Neural progenitor cell (in vitro differentiated cells): ENCODE data around the gene ZMAT5. TPM values are rescaled to one million over a fixed set of nuclear protein-coding genes. Genes with fewer than 3 reads are reported as not detected.

Experiments used
- DNase-seq: peaks from one replicate; pipeline ENCODE4 v3.0.0-alpha.2; 2016; ENCODE audit warnings: low spot score
- H2AFZ ChIP-seq: fragments of 200-600 bp; sonication (generic); replicated peaks from 2 replicates; pipeline ENCODE4 v1.6.1; 2016; ENCODE audit warnings: antibody characterized with exemption
- H3F3A ChIP-seq: fragments of 200-600 bp; sonication (generic); 2 replicates; pipeline ENCODE4 v1.6.1; 2016; ENCODE audit warnings: antibody characterized with exemption, low read depth
- H3K27ac ChIP-seq: fragments of 200-600 bp; sonication (generic); 2 replicates; pipeline ENCODE4 v1.5.1; 2016; ENCODE audit warnings: mild to moderate bottlenecking
- H3K27me3 ChIP-seq: fragments of 200-600 bp; sonication (generic); 2 replicates; pipeline ENCODE4 v1.6.1; 2016; ENCODE audit warnings: mild to moderate bottlenecking, moderate library complexity
- H3K36me3 ChIP-seq: fragments of 200-600 bp; sonication (generic); 2 replicates; pipeline ENCODE4 v1.5.1; 2016
- H3K4me1 ChIP-seq: fragments of 200-600 bp; sonication (generic); 2 replicates; pipeline ENCODE4 v1.6.1; 2016; ENCODE audit warnings: mixed run types
- H3K4me2 ChIP-seq: fragments of 200-600 bp; sonication (generic); 2 replicates; pipeline ENCODE4 v1.6.1; 2016
- H3K4me3 ChIP-seq: fragments of 200-600 bp; sonication (generic); 2 replicates; pipeline ENCODE4 v1.5.1; 2016
- H3K79me2 ChIP-seq: fragments of 200-600 bp; sonication (generic); 2 replicates; pipeline ENCODE4 v1.6.1; 2016; ENCODE audit warnings: low read depth
- H3K9ac ChIP-seq: fragments of 200-600 bp; sonication (generic); 2 replicates; pipeline ENCODE4 v1.6.1; 2016
- H3K9me3 ChIP-seq: fragments of 200-600 bp; sonication (generic); 2 replicates; pipeline ENCODE4 v1.5.1; 2016; ENCODE audit warnings: low read depth
- H4K20me1 ChIP-seq: fragments of 200-600 bp; sonication (generic); 2 replicates; pipeline ENCODE4 v1.6.1; 2016; ENCODE audit warnings: low read depth
- H3K27ac Mint-ChIP-seq: 3 replicates; pipeline ENCODE4 v1.8.0; 2021; ENCODE audit warnings: mixed read lengths
- H3K27me3 Mint-ChIP-seq: 2 replicates; pipeline ENCODE4 v1.8.0; 2022; ENCODE audit warnings: low read depth, mild to moderate bottlenecking, inconsistent platforms, moderate library complexity, mixed read lengths; ENCODE audit not compliant: insufficient read depth
- H3K36me3 Mint-ChIP-seq: 3 replicates; pipeline ENCODE4 v1.8.0; 2021; ENCODE audit warnings: mixed read lengths
- H3K4me1 Mint-ChIP-seq: 3 replicates; pipeline ENCODE4 v1.8.0; 2021; ENCODE audit warnings: mixed read lengths
- H3K4me3 Mint-ChIP-seq: 3 replicates; pipeline ENCODE4 v1.8.0; 2021; ENCODE audit warnings: mild to moderate bottlenecking, moderate library complexity, mixed read lengths
- H3K9me3 Mint-ChIP-seq: 3 replicates; pipeline ENCODE4 v1.8.0; 2020; ENCODE audit warnings: mixed read lengths
- EZH2 ChIP-seq: fragments of 200-600 bp; sonication (generic); IDR thresholded peaks from 2 replicates; pipeline ENCODE4 v1.6.1; 2017; ENCODE audit warnings: antibody characterized with exemption, mild to moderate bottlenecking, moderate library complexity
- EZH2phosphoT487 ChIP-seq: fragments of 200-600 bp; sonication (generic); IDR thresholded peaks from 2 replicates; pipeline ENCODE4 v1.6.1; 2017; ENCODE audit warnings: antibody characterized with exemption
- total RNA-seq: library from RNA; depleted of rRNA; stranded (reverse); fragments of >200 nt; gene quantifications from 2 replicates; pipeline ENCODE4 v1.2.3, GENCODE V29; 2015; ENCODE audit warnings: low replicate concordance
- TF ChIP-seq, protein P1 (sequence below): fragments of 200-600 bp; sonication (generic); IDR thresholded peaks from 2 replicates; pipeline ENCODE4 v1.5.1; 2017; ENCODE audit warnings: antibody characterized with exemption, mild to moderate bottlenecking

ZMAT5 gene
- total RNA-seq, 1 donor from 2014 or later = 20.8 TPM

- Histone ChIP-seq H4K20me1 (peaks cover 4% of the 10 kb centered on the region), H3K4me2 (peak within 1 kb of the TSS; percentile 85), H3K4me1 (peaks cover 6% of the 10 kb centered on the region), H3K4me3 (peak within 1 kb of the TSS; percentile 76), H3K79me2 (peaks cover 31% of the 10 kb centered on the region), H2AFZ (peak within 1 kb of the TSS; percentile 100), H3F3A (peaks cover 11% of the 10 kb centered on the region), H3K27me3 (no peaks in the 10 kb centered on the region), H3K9ac (peak within 1 kb of the TSS; percentile 85), H3K27ac (peak within 1 kb of the TSS; percentile 92), H3K9me3 (no peaks in the 10 kb centered on the region), H3K36me3 (no peaks in the 10 kb centered on the region)
- peaks cover 8% of the 10 kb centered on the region for H3K27me3 Mint-ChIP-seq
- H3K36me3 Mint-ChIP-seq = peaks cover 11% of the 10 kb centered on the region
- peak within 1 kb of the TSS; percentile 100 for H3K4me3 Mint-ChIP-seq
- peak; percentile 96 for DNase-seq
- no peaks in the 10 kb centered on the region for H3K9me3 Mint-ChIP-seq
- peak within 1 kb of the TSS; percentile 99 for H3K27ac Mint-ChIP-seq
- peaks cover 25% of the 10 kb centered on the region for H3K4me1 Mint-ChIP-seq
- TF ChIP-seq EZH2phosphoT487 = no peak
- no peak for TF ChIP-seq EZH2
- TF ChIP-seq, protein P1, sequence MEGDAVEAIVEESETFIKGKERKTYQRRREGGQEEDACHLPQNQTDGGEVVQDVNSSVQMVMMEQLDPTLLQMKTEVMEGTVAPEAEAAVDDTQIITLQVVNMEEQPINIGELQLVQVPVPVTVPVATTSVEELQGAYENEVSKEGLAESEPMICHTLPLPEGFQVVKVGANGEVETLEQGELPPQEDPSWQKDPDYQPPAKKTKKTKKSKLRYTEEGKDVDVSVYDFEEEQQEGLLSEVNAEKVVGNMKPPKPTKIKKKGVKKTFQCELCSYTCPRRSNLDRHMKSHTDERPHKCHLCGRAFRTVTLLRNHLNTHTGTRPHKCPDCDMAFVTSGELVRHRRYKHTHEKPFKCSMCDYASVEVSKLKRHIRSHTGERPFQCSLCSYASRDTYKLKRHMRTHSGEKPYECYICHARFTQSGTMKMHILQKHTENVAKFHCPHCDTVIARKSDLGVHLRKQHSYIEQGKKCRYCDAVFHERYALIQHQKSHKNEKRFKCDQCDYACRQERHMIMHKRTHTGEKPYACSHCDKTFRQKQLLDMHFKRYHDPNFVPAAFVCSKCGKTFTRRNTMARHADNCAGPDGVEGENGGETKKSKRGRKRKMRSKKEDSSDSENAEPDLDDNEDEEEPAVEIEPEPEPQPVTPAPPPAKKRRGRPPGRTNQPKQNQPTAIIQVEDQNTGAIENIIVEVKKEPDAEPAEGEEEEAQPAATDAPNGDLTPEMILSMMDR = no peak
Observed at GRCh38 chr22:29767171-29768051, 604 bp upstream of the ZMAT5 start, which contains the start of gene UQCR10. Gene UQCR10, plus strand, starts transcription at chr22:29767369. Its CDS starts 30 bp downstream, at chr22:29767399.

GRCh38 chr22:29765905-29766631 is 739 bp downstream of the ZMAT5 start:
- peak overlapping the region; percentile 14 for H3K27ac ChIP-seq
- no peaks in the 10 kb centered on the region for H3K9me3 Mint-ChIP-seq

DNA sequence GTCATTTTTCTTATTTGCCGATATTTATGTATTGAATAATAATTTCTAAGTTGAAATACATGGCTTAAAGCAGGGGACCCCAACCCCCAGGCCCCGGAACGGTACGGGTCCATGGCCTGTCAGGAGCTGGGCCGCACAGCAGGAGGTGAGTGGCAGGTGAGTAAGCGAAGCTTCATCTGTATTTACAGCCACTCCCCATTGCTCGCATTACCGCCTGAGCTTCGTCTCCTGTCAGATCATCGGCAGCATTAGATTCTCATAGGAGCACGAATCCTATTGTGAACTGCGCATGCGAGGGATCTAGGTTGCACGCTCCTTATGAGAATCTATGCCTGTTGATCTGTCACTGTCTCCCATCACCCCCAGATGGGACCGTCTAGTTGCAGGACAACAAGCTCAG is 4.5 kb downstream of the ZMAT5 start:
- peaks cover 11% of the 10 kb centered on the region for H3K27me3 Mint-ChIP-seq
- DNase-seq = no peak
- no peak overlapping the region for H3K4me3 Mint-ChIP-seq
- Histone ChIP-seq H3K4me3 (no peak overlapping the region), H3K79me2 (peaks cover 10% of the 10 kb centered on the region), H4K20me1 (peaks cover 12% of the 10 kb centered on the region), H3K36me3 (no peaks in the 10 kb centered on the region), H3K9ac (no peak overlapping the region), H3K27me3 (no peaks in the 10 kb centered on the region), H3K9me3 (no peaks in the 10 kb centered on the region), H3K4me1 (peaks cover 12% of the 10 kb centered on the region), H3K4me2 (no peak overlapping the region), H2AFZ (no peak overlapping the region), H3K27ac (no peak overlapping the region), H3F3A (peaks cover 16% of the 10 kb centered on the region)
- TF ChIP-seq EZH2phosphoT487 = no peak
- no peak for TF ChIP-seq EZH2
- no peaks in the 10 kb centered on the region for H3K9me3 Mint-ChIP-seq
- H3K4me1 Mint-ChIP-seq = peaks cover 24% of the 10 kb centered on the region
- no peak overlapping the region for H3K27ac Mint-ChIP-seq
- peaks cover 1% of the 10 kb centered on the region for H3K36me3 Mint-ChIP-seq

More at GRCh38 chr22:29765905-29766631, 739 bp downstream of the ZMAT5 start:
- DNase-seq = no peak
- Mint-ChIP-seq H3K4me1 (peaks cover 25% of the 10 kb centered on the region), H3K27ac (peak overlapping the region; percentile 99), H3K36me3 (peaks cover 11% of the 10 kb centered on the region), H3K4me3 (peak overlapping the region; percentile 100), H3K27me3 (peaks cover 8% of the 10 kb centered on the region)
- Histone ChIP-seq H3K27me3 (no peaks in the 10 kb centered on the region), H3K9me3 (no peaks in the 10 kb centered on the region), H3K4me3 (peak overlapping the region; percentile 76), H2AFZ (peak overlapping the region; percentile 100), H3K36me3 (no peaks in the 10 kb centered on the region), H3K9ac (peak overlapping the region; percentile 56), H3K4me2 (peak overlapping the region; percentile 85), H4K20me1 (peaks cover 4% of the 10 kb centered on the region), H3K4me1 (peaks cover 6% of the 10 kb centered on the region), H3K79me2 (peaks cover 31% of the 10 kb centered on the region), H3F3A (peaks cover 11% of the 10 kb centered on the region)
- TF ChIP-seq, protein P1 = no peak
- no peak for TF ChIP-seq EZH2
- TF ChIP-seq EZH2phosphoT487 = no peak
